Measurements from ENCODE around the gene CD80.
"Not testable (repeated sequence)": the region's sequence is repeated elsewhere in the genome, so short reads cannot be mapped to it uniquely, and the experiment has no call there.

CD80 gene

GRCh38 chr3:119595639-119596334, 36.4 kb upstream of the CD80 start:
- peaks cover under 1% of the 10 kb centered on the region for H3K9me3 ChIP-seq (ENCODE audit: control insufficient read depth, low read length)
- H3K36me3 ChIP-seq (ENCODE audit: control insufficient read depth, insufficient read depth, low read length): no peaks in the 10 kb centered on the region
- H3K4me1 ChIP-seq (ENCODE audit: control insufficient read depth, insufficient read depth, low read length, poor library complexity, severe bottlenecking): no peaks in the 10 kb centered on the region
- no peak overlapping the region for H3K4me3 ChIP-seq (ENCODE audit: extremely low read depth, insufficient read depth, low read length, poor library complexity, severe bottlenecking)
- H3K27ac ChIP-seq (ENCODE audit: low read depth, low read length, severe bottlenecking): no peak overlapping the region
- 89 to 93% methylated on average over 4 to 5 of the region's 7 CpGs for WGBS, 2 experiments (ENCODE audit: insufficient coverage in 2 of 2)

GRCh38 chr3:119594929-119595328, 35.5 kb upstream of the CD80 start:
- not testable (repeated sequence) for H3K4me3 ChIP-seq (ENCODE audit: extremely low read depth, insufficient read depth, low read length, poor library complexity, severe bottlenecking); H3K9me3 ChIP-seq (ENCODE audit: control insufficient read depth, low read length); H3K27ac ChIP-seq (ENCODE audit: low read depth, low read length, severe bottlenecking); H3K4me1 ChIP-seq (ENCODE audit: control insufficient read depth, insufficient read depth, low read length, poor library complexity, severe bottlenecking); H3K36me3 ChIP-seq (ENCODE audit: control insufficient read depth, insufficient read depth, low read length)
- WGBS, 2 experiments (ENCODE audit: insufficient coverage in 2 of 2): no CpG with 5 or more reads among the region's 1 CpG

- WGBS, 2 experiments (ENCODE audit: insufficient coverage in 2 of 2): 93 to 96% methylated on average over 4 to 5 of the region's 5 CpGs
- no peaks in the 10 kb centered on the region for H3K4me1 ChIP-seq (ENCODE audit: control insufficient read depth, insufficient read depth, low read length, poor library complexity, severe bottlenecking)
- H3K9me3 ChIP-seq (ENCODE audit: control insufficient read depth, low read length): peaks cover 7% of the 10 kb centered on the region
- H3K4me3 ChIP-seq (ENCODE audit: extremely low read depth, insufficient read depth, low read length, poor library complexity, severe bottlenecking): no peak overlapping the region
- no peak overlapping the region for H3K27ac ChIP-seq (ENCODE audit: low read depth, low read length, severe bottlenecking)
- H3K36me3 ChIP-seq (ENCODE audit: control insufficient read depth, insufficient read depth, low read length): no peaks in the 10 kb centered on the region
Measured at GRCh38 chr3:119594066-119594465, 34.7 kb upstream of the CD80 start.

GRCh38 chr3:119592861-119593260, 33.4 kb upstream of the CD80 start:
- Histone ChIP-seq H3K27ac (ENCODE audit: low read depth, low read length, severe bottlenecking) (no peak overlapping the region), H3K4me3 (ENCODE audit: extremely low read depth, insufficient read depth, low read length, poor library complexity, severe bottlenecking) (no peak overlapping the region), H3K9me3 (ENCODE audit: control insufficient read depth, low read length) (peaks cover 7% of the 10 kb centered on the region), H3K4me1 (ENCODE audit: control insufficient read depth, insufficient read depth, low read length, poor library complexity, severe bottlenecking) (no peaks in the 10 kb centered on the region), H3K36me3 (ENCODE audit: control insufficient read depth, insufficient read depth, low read length) (no peaks in the 10 kb centered on the region)
- WGBS, 2 experiments (ENCODE audit: insufficient coverage in 2 of 2): 80% methylated on average over 1 of the region's 1 CpG; no CpG with 5 or more reads in 1 of the 2 experiments

GRCh38 chr3:119590706-119591105, 31.3 kb upstream of the CD80 start:
- Histone ChIP-seq H3K27ac (ENCODE audit: low read depth, low read length, severe bottlenecking) (no peak overlapping the region), H3K4me1 (ENCODE audit: control insufficient read depth, insufficient read depth, low read length, poor library complexity, severe bottlenecking) (no peaks in the 10 kb centered on the region), H3K9me3 (ENCODE audit: control insufficient read depth, low read length) (peaks cover 7% of the 10 kb centered on the region), H3K36me3 (ENCODE audit: control insufficient read depth, insufficient read depth, low read length) (no peaks in the 10 kb centered on the region), H3K4me3 (ENCODE audit: extremely low read depth, insufficient read depth, low read length, poor library complexity, severe bottlenecking) (no peak overlapping the region)
- 89% methylated on average over 1 of the region's 1 CpG for WGBS, 2 experiments (ENCODE audit: insufficient coverage in 2 of 2)

- Histone ChIP-seq H3K4me1 (ENCODE audit: control insufficient read depth, insufficient read depth, low read length, poor library complexity, severe bottlenecking) (no peaks in the 10 kb centered on the region), H3K9me3 (ENCODE audit: control insufficient read depth, low read length) (peaks cover 7% of the 10 kb centered on the region), H3K36me3 (ENCODE audit: control insufficient read depth, insufficient read depth, low read length) (no peaks in the 10 kb centered on the region), H3K27ac (ENCODE audit: low read depth, low read length, severe bottlenecking) (no peak overlapping the region), H3K4me3 (ENCODE audit: extremely low read depth, insufficient read depth, low read length, poor library complexity, severe bottlenecking) (no peak overlapping the region)
- 67 to 100% methylated on average over 1 of the region's 6 CpGs for WGBS, 2 experiments (ENCODE audit: insufficient coverage in 2 of 2)
Measured at GRCh38 chr3:119589102-119589773, 29.8 kb upstream of the CD80 start.

GRCh38 chr3:119588112-119588511, 28.7 kb upstream of the CD80 start:
- Histone ChIP-seq H3K9me3 (ENCODE audit: control insufficient read depth, low read length) (peaks cover 7% of the 10 kb centered on the region), H3K4me3 (ENCODE audit: extremely low read depth, insufficient read depth, low read length, poor library complexity, severe bottlenecking) (no peak overlapping the region), H3K36me3 (ENCODE audit: control insufficient read depth, insufficient read depth, low read length) (no peaks in the 10 kb centered on the region), H3K27ac (ENCODE audit: low read depth, low read length, severe bottlenecking) (no peak overlapping the region), H3K4me1 (ENCODE audit: control insufficient read depth, insufficient read depth, low read length, poor library complexity, severe bottlenecking) (no peaks in the 10 kb centered on the region)
- 90 to 94% methylated on average over 2 to 3 of the region's 3 CpGs for WGBS, 2 experiments (ENCODE audit: insufficient coverage in 2 of 2)

DNA sequence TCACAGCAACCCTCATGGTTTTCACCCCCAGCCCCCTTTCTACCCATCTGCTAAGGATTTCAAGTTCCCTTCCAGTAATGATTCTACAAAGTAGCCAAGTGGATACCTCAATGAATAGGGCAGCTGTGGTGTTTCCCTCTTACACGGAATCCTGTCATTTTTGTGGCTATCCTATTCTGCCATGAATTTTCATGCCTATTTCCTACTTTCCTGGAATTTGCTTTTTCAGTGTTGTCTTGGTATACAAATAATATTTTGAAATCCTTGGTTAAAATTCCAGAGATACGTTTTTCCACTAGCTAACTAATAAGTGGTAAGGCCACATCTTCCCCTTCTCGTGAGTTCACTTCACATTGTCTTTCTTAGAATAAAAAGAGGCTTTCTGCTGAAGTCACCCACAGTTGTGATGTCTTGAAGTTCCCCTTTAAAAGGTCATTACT, 27.3 kb upstream of the CD80 start:
- Histone ChIP-seq H3K9me3 (ENCODE audit: control insufficient read depth, low read length) (peaks cover 7% of the 10 kb centered on the region), H3K4me1 (ENCODE audit: control insufficient read depth, insufficient read depth, low read length, poor library complexity, severe bottlenecking) (no peaks in the 10 kb centered on the region), H3K27ac (ENCODE audit: low read depth, low read length, severe bottlenecking) (no peak overlapping the region), H3K36me3 (ENCODE audit: control insufficient read depth, insufficient read depth, low read length) (no peaks in the 10 kb centered on the region), H3K4me3 (ENCODE audit: extremely low read depth, insufficient read depth, low read length, poor library complexity, severe bottlenecking) (no peak overlapping the region)
- 94 to 100% methylated on average over 1 to 3 of the region's 3 CpGs for WGBS, 2 experiments (ENCODE audit: insufficient coverage in 2 of 2)

GRCh38 chr3:119585856-119586570, 26.6 kb upstream of the CD80 start:
- peaks cover 7% of the 10 kb centered on the region for H3K9me3 ChIP-seq (ENCODE audit: control insufficient read depth, low read length)
- WGBS, 2 experiments (ENCODE audit: insufficient coverage in 2 of 2): 90 to 92% methylated on average over 6 to 11 of the region's 11 CpGs
- no peak overlapping the region for H3K27ac ChIP-seq (ENCODE audit: low read depth, low read length, severe bottlenecking)
- no peak overlapping the region for H3K4me3 ChIP-seq (ENCODE audit: extremely low read depth, insufficient read depth, low read length, poor library complexity, severe bottlenecking)
- no peaks in the 10 kb centered on the region for H3K36me3 ChIP-seq (ENCODE audit: control insufficient read depth, insufficient read depth, low read length)
- no peaks in the 10 kb centered on the region for H3K4me1 ChIP-seq (ENCODE audit: control insufficient read depth, insufficient read depth, low read length, poor library complexity, severe bottlenecking)

GRCh38 chr3:119585208-119585607, 25.8 kb upstream of the CD80 start:
- 90 to 94% methylated on average over 8 to 9 of the region's 10 CpGs for WGBS, 2 experiments (ENCODE audit: insufficient coverage in 2 of 2)
- Histone ChIP-seq H3K9me3 (ENCODE audit: control insufficient read depth, low read length) (peaks cover 3% of the 10 kb centered on the region), H3K4me1 (ENCODE audit: control insufficient read depth, insufficient read depth, low read length, poor library complexity, severe bottlenecking) (no peaks in the 10 kb centered on the region), H3K4me3 (ENCODE audit: extremely low read depth, insufficient read depth, low read length, poor library complexity, severe bottlenecking) (no peak overlapping the region), H3K27ac (ENCODE audit: low read depth, low read length, severe bottlenecking) (no peak overlapping the region), H3K36me3 (ENCODE audit: control insufficient read depth, insufficient read depth, low read length) (no peaks in the 10 kb centered on the region)
